HG03442 (cell line): ENCODE measurements around the gene IRF3.

ENCODE experiments used
- ATAC-seq: cut with Tn5 transposase; IDR thresholded peaks from one replicate; pipeline ENCODE4 v1.9.1; 2021; ENCODE audit warnings: mild to moderate bottlenecking, moderate library complexity; ENCODE audit not compliant: unreplicated experiment

IRF3 gene

GRCh38 chr19:49665351-49666119, at the start of gene IRF3, which contains the start of gene BCL2L12:
IRF3 (minus strand) TSS chr19:49665857; CDS start chr19:49664838, 1,019 bp downstream.
BCL2L12 (plus strand) TSS chr19:49665933; CDS start chr19:49666693, 760 bp downstream.
- ATAC-seq = peak; percentile 78

DNA sequence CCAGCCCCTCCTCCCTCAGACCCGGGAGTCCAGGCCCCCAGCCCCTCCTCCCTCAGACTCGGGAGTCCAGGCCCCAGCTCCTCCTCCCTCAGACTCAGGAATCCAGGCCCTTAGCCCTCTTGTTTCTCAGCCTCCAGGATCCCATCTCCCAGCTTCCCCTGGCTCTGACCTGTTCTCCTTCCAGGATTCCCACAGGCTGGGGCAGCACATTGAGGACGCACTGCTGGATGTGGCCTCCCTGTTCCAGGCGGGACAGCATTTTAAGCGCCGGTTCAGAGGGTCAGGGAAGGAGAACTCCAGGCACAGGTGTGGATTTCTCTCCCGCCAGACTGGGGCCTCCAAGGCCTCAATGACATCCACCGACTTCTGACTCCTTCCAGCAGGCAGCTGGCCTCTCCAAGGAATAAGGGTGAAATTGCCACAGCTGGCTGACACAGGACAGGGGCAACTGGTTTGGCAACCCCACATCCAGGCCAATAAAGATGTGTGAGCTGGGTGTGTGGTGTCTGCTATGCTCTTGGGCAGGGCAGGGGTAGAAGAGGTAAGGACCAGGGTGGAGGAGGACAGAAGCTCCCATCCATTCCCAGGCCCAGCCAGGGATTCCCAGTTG, 47.7 kb upstream of the IRF3 start:
- ATAC-seq = no peak

DNA sequence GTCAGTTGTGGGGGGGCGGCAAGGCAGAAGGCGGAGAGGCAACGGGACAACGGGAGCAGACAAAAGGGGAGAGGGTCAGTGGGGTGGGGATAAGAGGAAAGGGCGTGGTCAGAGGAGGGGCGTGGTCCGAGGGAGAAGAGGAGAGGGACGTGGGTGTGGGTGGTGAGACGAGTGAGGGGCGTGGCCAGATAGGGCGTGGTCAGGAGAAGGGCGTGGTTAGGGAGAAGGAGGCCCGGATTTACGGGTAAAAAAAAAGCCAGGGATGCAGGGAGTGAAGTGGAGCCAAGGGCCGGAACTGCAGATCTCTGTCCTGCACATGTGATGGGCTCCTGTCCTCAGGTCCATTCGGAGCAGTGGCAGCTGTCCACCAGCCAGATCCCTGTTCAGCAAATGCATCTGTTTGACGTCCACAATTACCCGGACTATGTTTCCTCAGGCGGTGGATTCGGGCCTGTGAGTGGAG, 46.8 kb upstream of the IRF3 start:
- no peak for ATAC-seq

GRCh38 chr19:49710372-49710951, 44.8 kb upstream of the IRF3 start:
- ATAC-seq = no peak

GRCh38 chr19:49705919-49706318, 40.3 kb upstream of the IRF3 start:
- no peak for ATAC-seq

- no peak for ATAC-seq
Measured at GRCh38 chr19:49704888-49705642, 39.4 kb upstream of the IRF3 start.

DNA sequence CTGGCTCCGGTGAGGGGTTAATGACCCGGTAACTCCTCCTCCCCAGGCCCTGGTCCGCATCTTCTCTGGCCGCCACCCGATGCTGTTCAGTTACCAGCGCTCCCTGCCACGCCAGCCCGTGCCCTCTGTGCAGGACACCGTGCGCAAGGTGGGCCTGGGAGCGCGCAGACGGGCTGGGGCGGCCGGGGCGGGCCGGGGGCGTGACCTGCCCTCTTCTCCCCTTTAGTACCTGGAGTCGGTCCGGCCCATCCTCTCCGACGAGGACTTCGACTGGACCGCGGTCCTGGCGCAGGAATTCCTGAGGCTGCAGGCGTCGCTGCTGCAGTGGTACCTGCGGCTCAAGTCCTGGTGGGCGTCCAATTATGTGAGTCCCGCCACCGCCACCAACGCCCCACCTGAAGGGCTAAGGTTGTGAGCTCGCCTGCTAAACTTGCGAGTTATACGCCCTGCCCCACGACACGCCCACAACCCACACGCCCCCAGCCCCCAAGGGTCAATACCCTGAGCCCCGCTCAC, 35.7 kb upstream of the IRF3 start:
- ATAC-seq = no peak

DNA sequence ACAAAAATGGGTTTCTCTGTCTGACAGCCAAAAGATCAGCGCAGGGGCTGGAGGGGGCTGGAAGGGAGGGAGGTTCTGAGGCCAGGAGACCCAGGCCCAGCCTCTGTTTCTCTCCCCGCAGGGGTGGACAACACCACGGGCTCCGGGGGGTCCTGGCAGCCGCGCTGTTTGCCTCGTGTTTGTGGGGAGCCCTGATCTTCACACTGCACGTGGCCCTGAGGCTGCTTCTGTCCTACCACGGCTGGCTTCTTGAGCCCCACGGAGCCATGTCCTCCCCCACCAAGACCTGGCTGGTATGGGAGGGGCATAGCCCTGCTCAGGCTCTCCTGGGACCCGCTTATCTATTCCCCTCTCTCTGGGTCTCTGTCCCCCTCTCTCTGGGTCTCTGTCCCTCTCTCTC, 34.9 kb upstream of the IRF3 start:
- ATAC-seq = no peak

DNA sequence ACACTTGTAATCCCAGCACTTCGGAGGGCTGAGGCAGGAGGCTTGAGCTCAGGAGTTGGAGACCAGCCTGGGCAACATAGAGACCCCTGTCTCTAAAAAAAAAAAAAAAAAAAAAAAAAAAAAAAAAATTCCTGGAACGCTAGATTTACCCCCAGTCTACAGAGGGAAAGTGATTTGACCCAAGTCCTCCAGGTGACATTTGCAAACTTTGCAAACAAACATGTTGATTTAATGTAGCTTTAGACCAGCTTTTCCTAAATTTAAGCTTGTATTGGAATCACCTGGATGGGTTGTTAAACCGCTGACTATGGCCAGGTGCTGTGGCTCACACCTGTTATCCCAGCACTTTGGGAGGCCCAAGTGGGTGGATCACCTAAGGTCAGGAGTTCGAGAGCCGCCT, 33.7 kb upstream of the IRF3 start:
- no peak for ATAC-seq

- no peak for ATAC-seq
Measured at GRCh38 chr19:49696865-49697264, 31.2 kb upstream of the IRF3 start.

- ATAC-seq = no peak
Measured at GRCh38 chr19:49696115-49696514, 30.5 kb upstream of the IRF3 start.

DNA sequence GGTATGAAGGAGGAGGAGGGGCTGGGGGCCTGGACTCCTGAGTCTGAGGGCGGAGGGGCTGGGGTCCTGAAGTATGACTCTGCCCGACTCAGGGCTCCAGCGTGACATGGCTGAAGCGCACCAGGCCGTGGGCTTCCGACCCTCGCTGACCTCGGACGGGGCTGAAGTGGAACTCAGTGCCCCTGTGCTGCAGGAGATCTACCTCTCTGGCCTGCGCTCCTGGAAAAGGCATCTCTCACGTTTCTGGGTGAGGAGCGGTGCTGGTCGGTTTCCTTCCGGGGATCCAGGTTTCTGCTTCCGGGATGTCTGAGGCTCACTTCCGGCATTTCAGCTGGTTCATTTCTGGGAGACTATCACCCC, 26.5 kb upstream of the IRF3 start:
- ATAC-seq = no peak

DNA sequence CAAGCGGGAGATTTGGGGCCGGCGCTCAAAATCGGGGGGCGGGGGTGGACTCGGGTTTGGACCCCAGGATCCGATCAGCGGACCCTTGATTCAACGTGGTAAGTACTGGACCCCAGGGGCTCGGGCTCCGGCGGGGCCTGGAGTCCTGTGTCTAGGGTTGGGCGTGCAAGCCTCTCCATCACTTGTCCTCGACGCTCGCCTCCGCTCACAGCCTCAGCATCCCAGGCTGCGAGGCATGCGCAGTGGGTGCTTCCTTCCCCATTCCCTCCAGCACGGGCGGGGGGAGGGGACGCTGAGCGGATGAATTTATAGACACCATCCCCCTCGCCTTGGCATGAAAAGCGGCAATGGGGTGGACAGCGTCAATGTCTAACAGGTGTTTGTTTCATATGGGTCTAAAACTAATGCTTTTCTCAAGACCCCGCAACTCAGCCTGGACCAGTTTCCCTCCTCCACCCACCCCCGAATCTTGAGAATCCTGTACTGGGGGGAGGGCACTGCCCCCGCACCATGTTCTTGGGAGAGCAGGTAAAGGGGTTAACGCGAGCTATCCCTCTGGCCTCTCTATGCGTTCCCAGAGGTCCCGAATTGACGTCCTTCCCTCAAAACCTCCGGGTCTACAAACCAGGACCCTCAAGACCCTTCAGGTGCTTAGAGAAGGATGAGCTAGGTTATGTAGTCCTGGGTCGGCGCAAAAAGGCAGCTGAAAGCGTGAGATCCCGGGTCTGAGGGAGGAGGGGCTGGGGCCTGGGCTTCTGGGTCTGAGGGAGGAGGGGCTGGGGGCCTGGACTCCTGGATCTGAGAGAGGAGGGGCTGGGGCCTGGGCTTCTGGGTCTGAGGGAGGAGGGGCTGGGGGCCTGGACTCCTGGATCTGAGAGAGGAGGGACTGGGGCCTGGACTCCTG, 25.8 kb upstream of the IRF3 start:
- ATAC-seq = no peak

DNA sequence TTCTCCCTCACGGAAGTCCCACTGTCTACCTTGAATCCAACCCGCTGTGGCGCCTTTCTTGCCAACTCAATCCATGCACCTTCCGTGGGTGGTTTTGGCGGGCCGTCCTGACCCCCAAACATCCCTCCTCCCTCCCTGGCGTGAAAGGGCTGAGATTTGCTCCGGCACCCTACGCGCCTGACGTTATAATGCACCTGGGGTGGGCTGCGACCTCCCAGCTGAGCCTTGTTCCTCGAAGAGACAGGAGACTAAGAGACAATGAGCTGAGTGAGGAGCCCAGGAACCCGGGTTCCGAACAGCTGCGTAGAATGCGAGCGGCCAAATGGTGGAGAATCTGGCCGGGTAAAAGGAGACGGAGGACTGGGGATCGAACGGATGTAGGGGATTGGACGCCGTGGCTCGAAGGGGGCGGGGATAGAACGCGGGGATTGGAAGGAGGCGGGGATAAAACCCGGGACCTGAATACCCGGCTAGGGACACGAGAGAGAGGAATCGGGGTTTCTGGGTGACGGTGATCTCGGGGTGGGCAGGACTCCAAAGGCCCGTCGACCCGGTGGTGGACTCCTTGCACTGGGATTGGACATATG, 25.1 kb upstream of the IRF3 start, which contains the start of gene CPT1C:
CPT1C (plus strand) TSS at position 461 of the 587 bp plus-strand sequence. CDS start 1,137 bp downstream, outside the sequence.
- no peak for ATAC-seq

- ATAC-seq = no peak
Measured at GRCh38 chr19:49690079-49690655, 24.5 kb upstream of the IRF3 start.

DNA sequence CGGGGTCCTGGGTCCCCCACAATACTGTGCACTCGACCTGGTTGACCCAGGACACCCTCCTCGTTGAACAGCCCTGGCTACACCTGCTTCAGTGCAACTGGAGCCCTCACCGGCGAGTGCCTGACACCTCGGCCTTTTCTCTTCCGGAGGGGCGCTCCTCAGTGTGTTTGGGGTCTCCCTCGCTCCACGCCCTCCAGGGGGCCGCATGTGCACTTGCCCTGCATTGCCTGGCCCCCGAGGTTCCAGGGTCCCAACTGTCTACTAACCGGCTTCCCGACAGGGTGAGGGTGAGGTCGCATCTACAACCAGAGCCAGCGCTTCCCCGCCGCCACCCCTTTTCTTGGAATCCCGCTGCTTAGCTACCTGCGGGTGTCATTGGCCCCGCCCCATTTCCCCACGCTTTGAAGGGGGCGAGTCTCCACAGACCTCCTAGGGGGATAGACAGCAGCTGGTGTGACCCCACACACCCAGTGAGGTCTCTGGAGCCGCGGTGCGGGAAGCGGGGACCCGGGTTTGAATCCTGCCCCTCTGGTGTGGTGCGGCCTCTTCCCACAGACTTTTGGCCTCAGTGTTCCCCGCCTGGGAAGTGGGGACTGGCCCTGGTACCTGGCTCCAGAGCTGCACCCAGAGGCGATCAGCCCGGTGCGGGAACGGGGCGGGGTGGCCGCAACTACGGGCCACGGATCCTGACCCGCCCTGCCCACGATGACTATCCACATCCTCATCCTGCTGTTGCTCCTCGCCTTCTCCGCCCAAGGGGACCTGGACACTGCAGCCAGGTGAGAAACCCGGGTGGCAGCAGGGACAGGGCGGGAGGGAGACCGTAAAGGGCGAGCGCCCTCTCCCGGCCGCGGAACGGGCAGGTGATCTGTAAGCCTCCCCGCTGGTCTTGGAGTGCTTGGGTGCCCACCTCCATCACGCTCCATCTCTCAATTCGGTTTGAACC, 23.7 kb upstream of the IRF3 start, which contains the start of gene ADM5:
ADM5 (plus strand) TSS at position 462 of the 946 bp plus-strand sequence; CDS start at position 706, 244 bp downstream.
- ATAC-seq = no peak

DNA sequence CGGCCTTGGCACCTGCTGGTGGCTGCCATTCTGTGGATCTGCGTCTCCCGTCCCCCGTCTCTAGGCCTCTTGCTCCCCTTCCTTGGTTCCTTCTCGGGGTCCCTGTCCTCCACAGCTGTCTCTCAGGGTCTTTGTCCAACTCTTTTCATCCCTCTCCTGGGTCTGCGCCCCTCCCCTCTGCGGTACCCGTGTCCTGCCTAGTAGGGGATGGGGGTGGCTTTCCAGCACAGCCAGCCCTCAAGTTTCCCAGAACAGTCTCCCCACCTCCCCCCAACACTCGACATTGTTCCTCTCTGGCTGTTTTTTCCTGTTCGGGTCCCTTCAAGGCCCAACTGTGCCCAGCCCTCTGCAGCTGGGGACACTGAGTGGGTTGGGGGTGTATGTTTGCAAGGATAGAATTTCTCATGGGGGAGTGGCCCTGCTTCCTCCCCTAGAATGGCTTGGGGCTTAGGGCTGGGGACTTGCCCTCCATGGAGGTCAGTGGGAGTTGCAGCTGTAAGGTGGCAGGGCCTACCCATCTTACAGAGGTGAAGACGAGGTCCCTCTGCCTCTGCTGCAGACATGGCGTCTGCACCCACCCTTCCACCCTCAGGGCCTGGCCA, 23.0 kb upstream of the IRF3 start:
- no peak for ATAC-seq
